Liver (tissue), 9 donors: Measurements from ENCODE around the gene CCL22. TPM values are rescaled to one million over a fixed set of nuclear protein-coding genes. Genes with fewer than 3 reads are reported as not detected.

Source experiments
- DNase-seq: peaks from one replicate; pipeline ENCODE4 v3.0.0-alpha.2; 2017; ENCODE audit warnings: low spot score
- H3K27ac ChIP-seq, 2 donors: one replicate each; pipeline ENCODE4 v1.7.0; 2013; ENCODE audit warnings: inconsistent platforms in 2 of 2, low read length in 2 of 2, control low read depth in 1 of 2, low read depth in 1 of 2, mild to moderate bottlenecking in 1 of 2
- H3K27me3 ChIP-seq, 4 donors: one replicate each; pipeline versions ENCODE4 v1.6.1 to v1.7.0; 2013; ENCODE audit warnings: low read length in 3 of 4, inconsistent platforms in 1 of 4, mild to moderate bottlenecking in 1 of 4, moderate library complexity in 1 of 4; ENCODE audit not compliant: control insufficient read depth in 4 of 4, insufficient read depth in 4 of 4
- H3K36me3 ChIP-seq, 4 donors: one replicate each; pipeline versions ENCODE4 v1.6.1 to v1.7.0; 2013; ENCODE audit warnings: low read length in 3 of 4, mild to moderate bottlenecking in 3 of 4, low read depth in 1 of 4, moderate library complexity in 1 of 4; ENCODE audit not compliant: control insufficient read depth in 4 of 4, insufficient read depth in 3 of 4
- H3K4me1 ChIP-seq, 4 donors: one replicate each; pipeline versions ENCODE4 v1.6.1 to v1.7.0; 2013; ENCODE audit warnings: low read length in 3 of 4, mild to moderate bottlenecking in 3 of 4, moderate library complexity in 1 of 4; ENCODE audit not compliant: control insufficient read depth in 4 of 4, insufficient read depth in 4 of 4
- H3K4me3 ChIP-seq, 3 donors: one replicate each; pipeline versions ENCODE4 v1.6.1 to v1.7.0; 2013; ENCODE audit warnings: low read length in 3 of 3, control low read depth in 1 of 3, low read depth in 1 of 3, mild to moderate bottlenecking in 1 of 3
- H3K9ac ChIP-seq, 2 donors: one replicate each; pipeline ENCODE4 v1.7.0; 2013; ENCODE audit warnings: low read length in 2 of 2, mild to moderate bottlenecking in 2 of 2, moderate library complexity in 2 of 2, control low read depth in 1 of 2, low read depth in 1 of 2
- H3K9me3 ChIP-seq, 4 donors: one replicate each; pipeline versions ENCODE4 v1.6.1 to v1.7.0; 2013; ENCODE audit warnings: low read length in 3 of 4; ENCODE audit not compliant: control insufficient read depth in 4 of 4
- ATF3 ChIP-seq: IDR thresholded peaks from 2 replicates; pipeline ENCODE4 v1.6.1; 2016; ENCODE audit warnings: antibody characterized with exemption
- CTCF ChIP-seq: fragments of 150-350 bp; IDR thresholded peaks from 2 replicates; pipeline ENCODE4 v1.5.1; 2017; ENCODE audit warnings: improper control_type of control experiment, low read depth, low read length; ENCODE audit not compliant: missing input control
- EGR1 ChIP-seq, 2 donors: IDR thresholded peaks; 2 replicates each; pipeline ENCODE4 v1.6.1; 2016 to 2018; ENCODE audit warnings: antibody characterized with exemption in 2 of 2, low read depth in 2 of 2
- FOXA1 ChIP-seq: IDR thresholded peaks from 2 replicates; pipeline ENCODE4 v1.6.1; 2016; ENCODE audit warnings: antibody characterized with exemption
- FOXA2 ChIP-seq: IDR thresholded peaks from 2 replicates; pipeline ENCODE4 v1.6.1; 2016; ENCODE audit warnings: antibody characterized with exemption
- GABPA ChIP-seq, 2 donors: IDR thresholded peaks in 1 of 2; conservative IDR thresholded peaks in 1 of 2; 2 replicates each; pipeline ENCODE4 v1.6.1; 2016; ENCODE audit warnings: antibody characterized with exemption in 2 of 2, mild to moderate bottlenecking in 1 of 2, moderate library complexity in 1 of 2
- HNF4A ChIP-seq, 2 donors: conservative IDR thresholded peaks; 2 replicates each; pipeline ENCODE4 v1.6.1; 2016; ENCODE audit warnings: antibody characterized with exemption in 2 of 2, mild to moderate bottlenecking in 2 of 2
- HNF4G ChIP-seq: IDR thresholded peaks from 2 replicates; pipeline ENCODE4 v1.6.1; 2016; ENCODE audit warnings: antibody characterized with exemption
- MAX ChIP-seq: IDR thresholded peaks from 2 replicates; pipeline ENCODE4 v1.6.1; 2016; ENCODE audit warnings: antibody characterized with exemption
- NR2F2 ChIP-seq: IDR thresholded peaks from 2 replicates; pipeline ENCODE4 v1.6.1; 2016; ENCODE audit warnings: antibody characterized with exemption
- SP1 ChIP-seq: IDR thresholded peaks from 2 replicates; pipeline ENCODE4 v1.6.1; 2018; ENCODE audit warnings: antibody characterized with exemption, mild to moderate bottlenecking
- TAF1 ChIP-seq: conservative IDR thresholded peaks from 2 replicates; pipeline ENCODE4 v1.6.1; 2016; ENCODE audit warnings: antibody characterized with exemption, mild to moderate bottlenecking
- YY1 ChIP-seq: IDR thresholded peaks from 2 replicates; pipeline ENCODE4 v1.6.1; 2016; ENCODE audit warnings: antibody characterized with exemption, mild to moderate bottlenecking
- ZBTB33 ChIP-seq: IDR thresholded peaks from 2 replicates; pipeline ENCODE4 v1.6.1; 2016; ENCODE audit warnings: antibody characterized with exemption
- WGBS: extraction: QIAGEN DNeasy Blood & Tissue Kit; methylation state at CpG from one replicate; pipeline ENCODE4 v1.1.7; 2013; 5-methylcytosine and 5-hydroxymethylcytosine counted together
- polyA plus RNA-seq, 2 donors: library from polyadenylated mRNA; stranded (reverse) in 1 of 2; unstranded in 1 of 2; fragments of 200-250 nt in 1 of 2; fragments of >200 nt in 1 of 2; fragmentation: Nextera tagmentation in 1 of 2; extraction: Ambion mirVana in 1 of 2; gene quantifications; one replicate each; pipeline versions ENCODE4 v1.2.1 to v1.2.3, GENCODE V29; 2013 to 2015
- total RNA-seq, 2 donors: library from RNA; depleted of rRNA; stranded (reverse); fragments of >200 nt; gene quantifications; one replicate each; pipeline ENCODE4 v1.2.3, GENCODE V29; 2014
- donor health status: healthy.
- donor health status: healthy.
- donor health status: healthy.
- donor health status: healthy.
- donor health status: healthy.

CCL22 gene
- total and polyA plus RNA-seq, 4 donors: 0.02 to 0.09 TPM; not detected in 2

GRCh38 chr16:57409870-57410587 lies 51.4 kb downstream of the CCL22 start:
- H3K9me3 ChIP-seq: no peaks in the 10 kb centered on the region
- no peak overlapping the region for H3K4me3 ChIP-seq
- 81% methylated on average over 14 of the region's 14 CpGs for WGBS
- DNase-seq: no peak
- TF ChIP-seq FOXA2: no peak
- H3K27me3 ChIP-seq: no peaks in the 10 kb centered on the region
- no peak overlapping the region for H3K9ac ChIP-seq
- H3K4me1 ChIP-seq: no peaks in the 10 kb centered on the region
- H3K27ac ChIP-seq: no peak overlapping the region
- H3K36me3 ChIP-seq: no peaks in the 10 kb centered on the region

- H3K36me3 ChIP-seq: no peaks in the 10 kb centered on the region
- DNase-seq: no peak
- no peak overlapping the region for H3K4me3 ChIP-seq
- no peak overlapping the region for H3K27ac ChIP-seq
- H3K4me1 ChIP-seq: peaks cover 0 to 3% (median 2%) of the 10 kb centered on the region in 4 donors
- WGBS: 82% methylated on average over 12 of the region's 12 CpGs
- H3K9ac ChIP-seq: no peak overlapping the region
- TF ChIP-seq TAF1: no peak
- TF ChIP-seq HNF4G: no peak
- no peak for TF ChIP-seq SP1
- TF ChIP-seq MAX: no peak
- TF ChIP-seq GABPA (IDR thresholded peaks at IDR 0.05 in 1 of 2, conservative IDR thresholded peaks at IDR 0.05 in 1 of 2): no peak
- TF ChIP-seq CTCF: no peak
- no peak for TF ChIP-seq FOXA1
- TF ChIP-seq NR2F2: no peak
- no peak for TF ChIP-seq EGR1 (IDR thresholded peaks at IDR 0.05; ENCODE audit: low read depth in 2 of 2)
- no peak for TF ChIP-seq HNF4A (conservative IDR thresholded peaks at IDR 0.05)
- TF ChIP-seq ATF3: no peak
- TF ChIP-seq YY1: no peak
- TF ChIP-seq ZBTB33: no peak
- no peaks in the 10 kb centered on the region for H3K27me3 ChIP-seq
- no peaks in the 10 kb centered on the region for H3K9me3 ChIP-seq
Measured at GRCh38 chr16:57411362-57411976, 52.9 kb downstream of the CCL22 start.
